Mammary epithelial cell (primary cell): ENCODE measurements around the gene CDIP1.

Source experiments
- CTCF ChIP-seq, 2 donors: IDR thresholded peaks in 1 of 2; conservative IDR thresholded peaks in 1 of 2; 2 replicates each; pipeline ENCODE4 v1.5.1; 2011 to 2012; ENCODE audit warnings: inconsistent platforms in 2 of 2, low read length in 2 of 2, mild to moderate bottlenecking in 2 of 2, control low read depth in 1 of 2, low read depth in 1 of 2; ENCODE audit not compliant: insufficient read depth in 1 of 2; ENCODE audit errors: extremely low read depth in 1 of 2
- EZH2 ChIP-seq: IDR thresholded peaks from 2 replicates; pipeline ENCODE4 v1.6.1; 2012; ENCODE audit warnings: low read length, inconsistent platforms, borderline replicate concordance

- TF ChIP-seq EZH2 (no peak), CTCF (conservative IDR thresholded peaks at IDR 0.05 in 1 of 2, IDR thresholded peaks at IDR 0.05 in 1 of 2; ENCODE audit: extremely low read depth in 1 of 2, insufficient read depth in 1 of 2, low read depth in 1 of 2, low read length in 2 of 2) (peak; percentile 82 to 88)
These were observed 32.1 kb downstream of the CDIP1 start for GRCh38 chr16:4506450-4506849.
